ENCODE results near the gene FARS2.
"Not testable (repeated sequence)": the region's sequence is repeated elsewhere in the genome, so short reads cannot be mapped to it uniquely, and the experiment has no call there.

- TF ChIP-seq CTCF (conservative IDR thresholded peaks at IDR 0.05 in 1 of 2, IDR thresholded peaks at IDR 0.05 in 1 of 2; ENCODE audit: low read depth in 1 of 2, low read length in 2 of 2); EZH2 (IDR thresholded peaks at IDR 0.05; ENCODE audit: low read length, missing control alignments): not testable (repeated sequence)
These were observed 535.2 kb downstream of the FARS2 start for GRCh38 chr6:5796555-5796954.

All from fibroblast of lung (primary cell).